Spinal cord (tissue), 10 donors: ENCODE data around the gene BBX. TPM values are rescaled to one million over a fixed set of nuclear protein-coding genes. Genes with fewer than 3 reads are reported as not detected.
A peak's percentile ranks its signal among the peaks of the same experiment; 100 is the strongest.
"Not testable (repeated sequence)": the region's sequence is repeated elsewhere in the genome, so short reads cannot be mapped to it uniquely, and the experiment has no call there.

ENCODE experiments used
- DNase-seq, 6 donors: peaks; one replicate each; pipeline versions ENCODE4 v3.0.0 to v3.0.0-alpha.2; 2013 to 2015; ENCODE audit warnings: low spot score in 6 of 6, low read depth in 4 of 6
- H3K27ac ChIP-seq: one replicate; pipeline ENCODE4 v1.5.1; 2013; ENCODE audit warnings: low read depth, low read length, control low read depth
- H3K27me3 ChIP-seq: one replicate; pipeline ENCODE4 v1.6.1; 2013; ENCODE audit warnings: low read length; ENCODE audit not compliant: control insufficient read depth, insufficient read depth
- H3K36me3 ChIP-seq: one replicate; pipeline ENCODE4 v1.6.1; 2013; ENCODE audit warnings: low read length; ENCODE audit not compliant: control insufficient read depth, insufficient read depth
- H3K4me1 ChIP-seq: one replicate; pipeline ENCODE4 v1.6.1; 2013; ENCODE audit warnings: low read length; ENCODE audit not compliant: control insufficient read depth, insufficient read depth
- H3K4me3 ChIP-seq: one replicate; pipeline ENCODE4 v1.5.1; 2013; ENCODE audit warnings: low read depth, low read length, control low read depth
- H3K9me3 ChIP-seq: one replicate; pipeline ENCODE4 v1.6.1; 2013; ENCODE audit warnings: low read length; ENCODE audit not compliant: control insufficient read depth, insufficient read depth
- WGBS: methylation state at CpG from one replicate; pipeline ENCODE4 v1.1.5; 2013; ENCODE audit warnings: missing lambda C conversion rate; ENCODE audit not compliant: insufficient coverage; 5-methylcytosine and 5-hydroxymethylcytosine counted together
- polyA plus RNA-seq, 2 donors: library from polyadenylated mRNA; unstranded; fragments of 120-200 nt; gene quantifications; one replicate each; pipeline ENCODE4 v1.2.1, GENCODE V29; 2013; ENCODE audit not compliant: insufficient read length in 2 of 2
- total RNA-seq, 2 donors: library from RNA; depleted of rRNA in 1 of 2; stranded (reverse); fragments of 120-200 nt in 1 of 2; fragments of >200 nt in 1 of 2; gene quantifications; one replicate each; pipeline versions ENCODE4 v1.2.3 to v1.2.4, GENCODE V29; 2013 to 2014
- donor health status: healthy.

BBX gene
- total and polyA plus RNA-seq, 4 donors: 20.6 to 72.0 (median 49.1) TPM

DNA sequence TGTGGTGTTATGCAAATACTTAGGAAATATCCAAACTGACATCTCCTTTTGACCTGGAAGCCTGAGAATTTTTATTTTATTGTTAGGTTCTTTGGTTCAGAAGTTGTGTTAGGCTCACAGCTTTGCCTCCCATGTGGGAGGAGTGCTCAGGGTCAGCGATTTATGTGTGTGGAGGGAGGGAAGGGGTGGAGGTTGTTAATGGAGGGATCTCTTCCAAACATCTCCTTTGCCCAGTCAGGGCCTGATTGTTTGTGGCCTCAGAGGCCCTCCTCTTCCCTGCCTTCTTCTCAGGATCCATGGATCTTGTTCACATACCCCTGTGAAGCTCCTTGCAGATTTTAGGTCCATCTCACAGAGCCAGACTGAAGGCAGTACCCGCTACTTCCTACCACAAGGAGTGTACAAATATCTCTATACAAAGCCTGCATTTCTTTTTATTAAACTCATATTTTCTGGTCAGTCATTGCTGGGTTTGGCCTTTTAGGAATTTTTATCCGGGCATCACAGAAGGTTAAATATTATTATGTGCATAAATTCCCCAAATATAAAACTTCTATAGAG is 40.3 kb downstream of the BBX start:
- Histone ChIP-seq H3K27me3 (no peaks in the 10 kb centered on the region), H3K27ac (no peak overlapping the region), H3K4me1 (no peaks in the 10 kb centered on the region), H3K36me3 (no peaks in the 10 kb centered on the region), H3K4me3 (no peak overlapping the region), H3K9me3 (no peaks in the 10 kb centered on the region)
- DNase-seq: no peak
- no CpG with 5 or more reads among the region's 3 CpGs for WGBS

DNA sequence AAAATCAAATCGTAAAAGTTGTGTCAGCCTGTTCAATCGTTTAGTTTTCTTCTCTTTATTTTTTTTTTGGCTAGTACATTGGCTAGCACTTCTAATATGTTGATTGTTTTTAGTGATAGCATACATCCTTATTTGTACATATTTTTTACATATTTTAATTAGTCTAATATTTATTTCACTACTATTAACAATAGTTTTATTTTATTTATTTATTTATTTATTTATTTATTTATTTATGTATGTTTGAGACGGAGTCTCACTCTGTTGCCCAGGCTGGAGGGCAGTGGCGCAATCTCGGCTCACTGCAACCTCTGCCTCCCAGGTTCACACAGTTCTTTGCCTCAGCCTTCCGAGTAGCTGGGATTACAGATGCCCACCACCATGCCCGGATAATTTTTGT is 42.5 kb downstream of the BBX start:
- not testable (repeated sequence) for H3K4me1 ChIP-seq, H3K4me3 ChIP-seq, H3K27ac ChIP-seq, H3K27me3 ChIP-seq, H3K36me3 ChIP-seq, DNase-seq, H3K9me3 ChIP-seq
- 100% methylated on average over 1 of the region's 7 CpGs for WGBS

DNA sequence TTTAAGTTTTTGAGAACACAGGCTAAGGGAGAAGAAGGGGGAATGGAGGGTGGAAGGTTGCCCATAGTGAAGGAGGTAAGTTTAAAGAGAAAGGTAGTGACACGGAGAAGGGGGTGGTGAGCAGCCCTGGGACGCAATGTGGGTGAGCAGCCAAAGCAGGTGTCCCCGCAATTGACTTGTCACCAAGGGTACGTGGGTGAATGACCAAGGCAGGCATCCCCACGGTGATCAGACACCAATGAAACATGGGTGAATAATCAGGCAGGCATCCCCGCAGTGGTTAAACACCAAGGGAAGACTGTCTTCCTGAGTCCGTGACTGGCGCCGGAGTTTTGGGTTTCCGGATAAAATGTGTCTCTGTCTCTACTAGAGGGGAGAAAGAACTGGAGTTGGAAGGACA is 48.3 kb downstream of the BBX start:
- not testable (repeated sequence) for DNase-seq, H3K4me1 ChIP-seq, H3K36me3 ChIP-seq, H3K27me3 ChIP-seq, H3K9me3 ChIP-seq, H3K4me3 ChIP-seq, H3K27ac ChIP-seq
- 85% methylated on average over 10 of the region's 10 CpGs for WGBS

DNA sequence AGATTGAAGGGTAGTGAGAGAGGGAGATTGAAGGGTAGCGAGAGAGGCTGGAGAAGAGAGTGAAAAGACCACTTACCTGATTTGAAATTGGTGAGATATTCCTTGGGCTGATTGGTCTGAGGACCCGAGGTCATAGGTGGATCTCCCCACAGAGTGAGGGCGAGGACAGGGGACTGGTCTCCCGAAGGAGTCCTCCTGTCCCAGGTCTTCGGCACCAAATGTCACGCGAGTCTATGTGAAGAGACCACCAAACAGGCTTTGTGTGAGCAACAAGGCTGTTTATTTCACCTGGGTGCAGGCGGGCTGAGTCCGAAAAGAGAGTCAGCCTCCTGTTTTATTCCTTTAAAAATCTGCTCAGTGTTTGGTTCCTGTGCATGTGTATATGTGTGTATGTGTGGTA is 48.7 kb downstream of the BBX start:
- not testable (repeated sequence) for DNase-seq, H3K27ac ChIP-seq, H3K4me1 ChIP-seq, H3K36me3 ChIP-seq, H3K4me3 ChIP-seq, H3K9me3 ChIP-seq, H3K27me3 ChIP-seq
- WGBS: 95% methylated on average over 9 of the region's 9 CpGs

DNA sequence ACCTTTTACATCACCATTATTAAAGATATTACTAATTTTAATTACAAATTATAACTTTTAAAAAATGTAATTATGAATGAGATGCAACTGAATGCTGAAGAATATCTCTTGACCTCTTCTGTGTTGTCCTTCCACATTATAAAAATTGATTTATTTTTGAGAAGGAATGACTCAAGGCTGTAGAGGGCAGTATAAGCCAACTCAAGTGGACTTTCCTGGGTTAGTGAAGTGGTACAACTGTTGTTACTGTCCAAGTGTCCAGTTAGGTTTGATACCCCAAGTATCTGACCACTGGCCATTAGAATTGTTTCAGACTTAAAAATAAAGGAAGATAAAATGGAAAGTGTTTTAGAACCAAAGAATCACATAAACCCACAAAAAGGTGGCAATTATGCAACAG is 51.9 kb downstream of the BBX start:
- H3K36me3 ChIP-seq: no peaks in the 10 kb centered on the region
- peak in 2 of 6 donors; percentile 35 to 44 for DNase-seq
- no peak overlapping the region for H3K4me3 ChIP-seq
- no peak overlapping the region for H3K27ac ChIP-seq
- H3K4me1 ChIP-seq: no peaks in the 10 kb centered on the region
- no peaks in the 10 kb centered on the region for H3K27me3 ChIP-seq
- no peaks in the 10 kb centered on the region for H3K9me3 ChIP-seq

DNA sequence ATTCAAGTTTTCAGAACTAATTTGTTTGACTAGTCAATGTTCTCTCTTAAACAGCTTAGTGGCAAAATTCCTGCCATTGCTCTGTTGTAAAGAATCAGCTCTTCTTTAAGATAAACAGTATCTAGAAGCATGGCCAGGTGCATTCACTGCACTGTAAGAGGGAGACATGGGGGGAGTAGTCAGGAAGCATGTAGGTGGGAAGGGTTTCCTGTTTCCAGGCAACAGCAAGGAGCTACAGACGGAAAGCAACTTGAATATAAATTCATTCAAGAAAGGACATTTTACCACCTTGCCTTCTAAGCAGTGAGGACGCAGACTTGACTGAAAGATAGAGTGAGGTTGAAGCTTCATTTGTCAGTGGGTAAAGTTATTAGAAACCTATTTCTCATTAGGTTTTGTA is 55.3 kb downstream of the BBX start:
- peak in 1 of 6 donors; percentile 32 for DNase-seq
- Histone ChIP-seq H3K4me3 (no peak overlapping the region), H3K27me3 (no peaks in the 10 kb centered on the region), H3K9me3 (no peaks in the 10 kb centered on the region), H3K27ac (no peak overlapping the region), H3K4me1 (no peaks in the 10 kb centered on the region), H3K36me3 (no peaks in the 10 kb centered on the region)
- no CpG with 5 or more reads among the region's 2 CpGs for WGBS

DNA sequence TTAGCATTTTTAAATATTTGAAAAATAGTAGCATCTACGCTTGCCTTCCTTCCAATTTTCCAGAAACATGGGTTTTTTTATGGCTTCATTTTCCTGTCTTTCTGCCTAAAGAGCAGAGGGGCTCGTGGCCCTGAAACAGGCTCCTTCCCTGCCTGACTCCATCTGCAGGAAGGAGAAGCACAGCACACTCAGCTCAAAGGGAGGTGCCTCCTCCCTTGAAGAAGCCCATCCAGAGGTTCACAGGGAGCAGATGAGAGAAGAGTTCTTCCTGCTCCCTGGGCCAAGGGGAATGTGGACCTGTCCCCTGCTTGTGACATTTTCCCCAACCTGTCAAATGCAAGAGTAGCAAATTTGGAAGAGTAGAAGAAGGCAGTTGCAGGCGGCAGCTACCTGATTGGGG is 55.8 kb downstream of the BBX start:
- no peak for DNase-seq
- 71% methylated on average over 1 of the region's 3 CpGs for WGBS

DNA sequence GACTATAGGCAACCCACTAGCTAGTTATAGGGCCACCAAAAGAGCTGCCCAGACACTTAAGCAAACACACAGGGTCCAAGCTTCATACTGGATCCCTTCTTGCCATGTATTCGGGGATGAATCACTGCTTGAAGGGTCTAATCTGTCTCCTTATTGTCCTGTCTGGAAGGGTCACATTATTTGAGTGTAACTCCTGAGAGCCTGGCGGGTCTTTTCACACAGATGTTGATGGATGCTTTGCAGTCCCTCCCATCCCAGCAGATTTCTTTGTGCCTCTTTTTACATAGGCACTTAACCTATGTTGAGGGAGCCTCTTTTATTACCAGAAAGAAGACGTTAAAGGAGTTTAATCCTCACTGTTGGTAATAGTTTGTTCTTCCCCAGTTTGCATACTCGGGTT is 56.6 kb downstream of the BBX start:
- no peaks in the 10 kb centered on the region for H3K4me1 ChIP-seq
- H3K4me3 ChIP-seq: no peak overlapping the region
- WGBS: 16% methylated on average over 2 of the region's 4 CpGs
- H3K9me3 ChIP-seq: no peaks in the 10 kb centered on the region
- H3K36me3 ChIP-seq: no peaks in the 10 kb centered on the region
- H3K27me3 ChIP-seq: no peaks in the 10 kb centered on the region
- H3K27ac ChIP-seq: no peak overlapping the region
- peak in 1 of 6 donors; percentile 63 for DNase-seq

More for the DNA sequence above, 55.8 kb downstream of the BBX start:
- no peaks in the 10 kb centered on the region for H3K27me3 ChIP-seq
- no peaks in the 10 kb centered on the region for H3K9me3 ChIP-seq
- no peaks in the 10 kb centered on the region for H3K36me3 ChIP-seq
- no peaks in the 10 kb centered on the region for H3K4me1 ChIP-seq
- no peak overlapping the region for H3K27ac ChIP-seq
- H3K4me3 ChIP-seq: no peak overlapping the region

DNA sequence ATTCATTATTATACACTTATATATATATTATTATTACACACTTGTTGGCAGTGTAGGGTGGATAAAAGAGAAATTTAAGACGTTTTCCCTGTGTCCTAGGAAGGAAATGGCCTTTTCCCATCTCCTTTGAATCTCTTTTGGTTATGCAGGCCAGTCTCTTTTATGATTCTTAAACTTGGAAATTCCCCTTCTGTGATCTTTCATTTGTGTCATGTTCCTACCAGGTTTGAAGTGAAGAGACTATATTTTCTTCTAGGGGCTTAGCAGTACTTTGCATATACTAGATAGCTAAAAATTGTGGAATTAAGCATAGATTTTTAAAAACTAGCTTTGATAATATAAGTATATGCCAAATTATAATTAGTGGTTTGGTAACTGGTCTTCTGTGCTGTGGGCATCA is 58.5 kb downstream of the BBX start:
- DNase-seq: no peak
- WGBS: no CpG with 5 or more reads among the region's 1 CpG
- Histone ChIP-seq H3K9me3 (no peaks in the 10 kb centered on the region), H3K4me3 (no peak overlapping the region), H3K36me3 (no peaks in the 10 kb centered on the region), H3K4me1 (no peaks in the 10 kb centered on the region), H3K27me3 (no peaks in the 10 kb centered on the region), H3K27ac (no peak overlapping the region)

DNA sequence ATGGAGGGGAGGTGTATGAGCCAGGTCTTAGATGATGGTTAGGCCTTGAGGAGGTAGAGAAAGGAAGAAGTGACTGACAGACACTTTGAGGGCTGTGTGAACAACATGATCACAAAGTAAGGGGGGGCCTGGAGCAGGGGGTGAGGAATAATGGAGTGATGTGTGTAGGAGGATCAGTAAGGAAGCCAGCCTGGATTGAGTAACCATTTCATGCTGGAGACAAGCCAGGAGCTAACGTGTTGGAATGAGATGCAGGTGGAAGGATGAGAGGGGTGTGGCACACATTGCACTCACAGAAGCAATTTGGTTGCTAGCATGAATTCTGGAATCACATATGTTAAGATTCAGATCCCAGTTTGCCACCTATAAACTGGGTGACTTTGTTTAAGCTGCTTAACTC is 65.5 kb downstream of the BBX start:
- DNase-seq: no peak
- H3K27ac ChIP-seq: no peak overlapping the region
- H3K9me3 ChIP-seq: no peaks in the 10 kb centered on the region
- no peaks in the 10 kb centered on the region for H3K27me3 ChIP-seq
- 55% methylated on average over 1 of the region's 1 CpG for WGBS
- H3K4me1 ChIP-seq: no peaks in the 10 kb centered on the region
- H3K36me3 ChIP-seq: no peaks in the 10 kb centered on the region
- no peak overlapping the region for H3K4me3 ChIP-seq
